Activated T-cell treated with anti-CD3 and anti-CD28 coated beads for 4 hours (primary cell): Measurements from ENCODE around the gene CSF1R.

Experiments used
- DNase-seq: peaks from one replicate; pipeline ENCODE4 v3.0.0-alpha.2; 2020

Gene CSF1R

GRCh38 chr5:150069672-150070627, 16.4 kb downstream of the CSF1R start:
- DNase-seq = no peak

GRCh38 chr5:150068961-150069645, 17.3 kb downstream of the CSF1R start:
- DNase-seq = no peak

GRCh38 chr5:150068472-150068871, 17.9 kb downstream of the CSF1R start:
- DNase-seq = no peak

- no peak for DNase-seq
Observed at GRCh38 chr5:150068071-150068470, 18.3 kb downstream of the CSF1R start.

- no peak for DNase-seq
Observed at GRCh38 chr5:150067405-150067960, 18.9 kb downstream of the CSF1R start.

GRCh38 chr5:150066901-150067396, 19.4 kb downstream of the CSF1R start:
- no peak for DNase-seq

- no peak for DNase-seq
Observed at GRCh38 chr5:150066436-150066835, 19.9 kb downstream of the CSF1R start.

- no peak for DNase-seq
Observed at GRCh38 chr5:150065886-150066285, 20.5 kb downstream of the CSF1R start.

- no peak for DNase-seq
Observed at GRCh38 chr5:150065346-150065745, 21.0 kb downstream of the CSF1R start.

GRCh38 chr5:150064681-150065220, 21.6 kb downstream of the CSF1R start:
- DNase-seq = no peak

GRCh38 chr5:150063638-150064037, 22.7 kb downstream of the CSF1R start:
- no peak for DNase-seq

- DNase-seq = no peak
Observed at GRCh38 chr5:150062216-150062922, 24.0 kb downstream of the CSF1R start.

GRCh38 chr5:150061538-150061995, 24.8 kb downstream of the CSF1R start:
- no peak for DNase-seq

GRCh38 chr5:150060471-150060870, 25.9 kb downstream of the CSF1R start:
- no peak for DNase-seq

GRCh38 chr5:150059623-150060022, 26.7 kb downstream of the CSF1R start:
- DNase-seq = no peak

GRCh38 chr5:150058480-150059126, 27.8 kb downstream of the CSF1R start:
- no peak for DNase-seq

- no peak for DNase-seq
Observed at GRCh38 chr5:150057996-150058395, 28.4 kb downstream of the CSF1R start.

GRCh38 chr5:150057511-150057910, 28.8 kb downstream of the CSF1R start:
- DNase-seq = no peak

- DNase-seq = no peak
Observed at GRCh38 chr5:150057052-150057451, 29.3 kb downstream of the CSF1R start.

GRCh38 chr5:150056075-150056443, 30.3 kb downstream of the CSF1R start:
- DNase-seq = no peak

- DNase-seq = no peak
Observed at GRCh38 chr5:150055326-150056074, 30.9 kb downstream of the CSF1R start.
